Fibroblast of lung (primary cell): ENCODE results near the gene EPB41L1. TPM values are rescaled to one million over a fixed set of nuclear protein-coding genes. Genes with fewer than 3 reads are reported as not detected.

Experiments used
- DNase-seq, 2 donors: peaks; one replicate each; pipeline versions ENCODE4 v3.0.0 to v3.0.0-alpha.2; 2010; ENCODE audit warnings: low read depth in 2 of 2
- H2AFZ ChIP-seq: 2 replicates; pipeline ENCODE4 v1.5.1; 2012; ENCODE audit warnings: low read length, control low read depth, inconsistent platforms
- H3K27ac ChIP-seq: 2 replicates; pipeline ENCODE4 v1.5.1; 2011; ENCODE audit warnings: low read length, control low read depth; ENCODE audit not compliant: insufficient read depth
- H3K27me3 ChIP-seq: 2 replicates; pipeline ENCODE4 v1.5.1; 2011; ENCODE audit warnings: mild to moderate bottlenecking, low read length; ENCODE audit not compliant: control insufficient read depth, insufficient read depth
- H3K36me3 ChIP-seq: 2 replicates; pipeline ENCODE4 v1.5.1; 2011; ENCODE audit warnings: low read length; ENCODE audit not compliant: control insufficient read depth, insufficient read depth
- H3K4me1 ChIP-seq: 2 replicates; pipeline ENCODE4 v1.5.1; 2011; ENCODE audit warnings: low read length; ENCODE audit not compliant: control insufficient read depth, insufficient read depth; ENCODE audit errors: extremely low read depth
- H3K4me2 ChIP-seq: 2 replicates; pipeline ENCODE4 v1.5.1; 2011; ENCODE audit warnings: low read length, control low read depth; ENCODE audit not compliant: insufficient read depth; ENCODE audit errors: extremely low read depth
- H3K4me3 ChIP-seq, 4 experiments: fragments of 200-600 bp in 1 of 4; sonication (generic) in 1 of 4; replicated peaks in 1 of 4; 2 replicates each; pipeline ENCODE4 v1.5.1; 2011 to 2016; ENCODE audit warnings: low read length in 4 of 4, low read depth in 3 of 4, mild to moderate bottlenecking in 3 of 4, control low read depth in 2 of 4, inconsistent platforms in 1 of 4, mixed read lengths in 1 of 4; ENCODE audit not compliant: insufficient read depth in 1 of 4; ENCODE audit errors: control extremely low read depth in 1 of 4
- H3K79me2 ChIP-seq: 2 replicates; pipeline ENCODE4 v1.5.1; 2012; ENCODE audit warnings: mild to moderate bottlenecking, low read length, inconsistent platforms; ENCODE audit not compliant: control insufficient read depth, insufficient read depth
- H3K9ac ChIP-seq: 2 replicates; pipeline ENCODE4 v1.5.1; 2011; ENCODE audit warnings: mild to moderate bottlenecking, low read length, control low read depth; ENCODE audit not compliant: insufficient read depth
- H3K9me3 ChIP-seq: 2 replicates; pipeline ENCODE4 v1.5.1; 2012; ENCODE audit warnings: low read depth, low read length; ENCODE audit not compliant: control insufficient read depth, insufficient read depth
- H4K20me1 ChIP-seq: 2 replicates; pipeline ENCODE4 v1.5.1; 2011; ENCODE audit warnings: low read length; ENCODE audit not compliant: control insufficient read depth, insufficient read depth; ENCODE audit errors: extremely low read depth
- EZH2 ChIP-seq: IDR thresholded peaks from 2 replicates; pipeline ENCODE4 v1.5.1; 2012; ENCODE audit warnings: low read length, control low read depth, mild to moderate bottlenecking; ENCODE audit errors: missing control alignments
- polyA plus RNA-seq, 2 donors: library from polyadenylated mRNA; depleted of rRNA in 1 of 2; stranded (reverse) in 1 of 2; unstranded in 1 of 2; fragments of >200 nt; gene quantifications; 2 replicates each; pipeline ENCODE4 v1.2.1, GENCODE V29; 2011 to 2012; ENCODE audit warnings: missing spikeins in 1 of 2
- total RNA-seq: library from RNA; depleted of rRNA; stranded (reverse); fragments of >200 nt; gene quantifications from 2 replicates; pipeline ENCODE4 v1.2.1, GENCODE V29; 2014
- TF ChIP-seq, protein P1 (sequence below), 2 donors: IDR thresholded peaks in 1 of 2; conservative IDR thresholded peaks in 1 of 2; 1 replicate in 1 of 2; 2 replicates in 1 of 2; pipeline ENCODE4 v1.5.1; 2011 to 2012; ENCODE audit warnings: low read length in 2 of 2, control low read depth in 1 of 2, inconsistent platforms in 1 of 2, low read depth in 1 of 2, mild to moderate bottlenecking in 1 of 2

The EPB41L1 gene
- total and polyA plus RNA-seq, 2 donors (not counting 1 experiment from before 2014, with no cell fraction given): 16.2 to 17.0 TPM

- H3K4me2 ChIP-seq: no peak overlapping the region
- H4K20me1 ChIP-seq: no peaks in the 10 kb centered on the region
- H3K27ac ChIP-seq: no peak overlapping the region
- H3K4me1 ChIP-seq: peaks cover 8% of the 10 kb centered on the region
- no peaks in the 10 kb centered on the region for H3K36me3 ChIP-seq
- H3K9me3 ChIP-seq: no peaks in the 10 kb centered on the region
- H3K27me3 ChIP-seq: no peaks in the 10 kb centered on the region
- no peak overlapping the region for H3K4me3 ChIP-seq
- H3K79me2 ChIP-seq: no peaks in the 10 kb centered on the region
- no peak overlapping the region for H3K9ac ChIP-seq
- TF ChIP-seq, protein P1, sequence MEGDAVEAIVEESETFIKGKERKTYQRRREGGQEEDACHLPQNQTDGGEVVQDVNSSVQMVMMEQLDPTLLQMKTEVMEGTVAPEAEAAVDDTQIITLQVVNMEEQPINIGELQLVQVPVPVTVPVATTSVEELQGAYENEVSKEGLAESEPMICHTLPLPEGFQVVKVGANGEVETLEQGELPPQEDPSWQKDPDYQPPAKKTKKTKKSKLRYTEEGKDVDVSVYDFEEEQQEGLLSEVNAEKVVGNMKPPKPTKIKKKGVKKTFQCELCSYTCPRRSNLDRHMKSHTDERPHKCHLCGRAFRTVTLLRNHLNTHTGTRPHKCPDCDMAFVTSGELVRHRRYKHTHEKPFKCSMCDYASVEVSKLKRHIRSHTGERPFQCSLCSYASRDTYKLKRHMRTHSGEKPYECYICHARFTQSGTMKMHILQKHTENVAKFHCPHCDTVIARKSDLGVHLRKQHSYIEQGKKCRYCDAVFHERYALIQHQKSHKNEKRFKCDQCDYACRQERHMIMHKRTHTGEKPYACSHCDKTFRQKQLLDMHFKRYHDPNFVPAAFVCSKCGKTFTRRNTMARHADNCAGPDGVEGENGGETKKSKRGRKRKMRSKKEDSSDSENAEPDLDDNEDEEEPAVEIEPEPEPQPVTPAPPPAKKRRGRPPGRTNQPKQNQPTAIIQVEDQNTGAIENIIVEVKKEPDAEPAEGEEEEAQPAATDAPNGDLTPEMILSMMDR (conservative IDR thresholded peaks at IDR 0.05 in 1 of 2, IDR thresholded peaks at IDR 0.05 in 1 of 2; ENCODE audit: low read depth in 1 of 2, low read length in 2 of 2): no peak
- no peak for TF ChIP-seq EZH2
- H2AFZ ChIP-seq: no peak overlapping the region
- DNase-seq: no peak
Measured at GRCh38 chr20:36149469-36149868, 5.1 kb upstream of the EPB41L1 start.

DNA sequence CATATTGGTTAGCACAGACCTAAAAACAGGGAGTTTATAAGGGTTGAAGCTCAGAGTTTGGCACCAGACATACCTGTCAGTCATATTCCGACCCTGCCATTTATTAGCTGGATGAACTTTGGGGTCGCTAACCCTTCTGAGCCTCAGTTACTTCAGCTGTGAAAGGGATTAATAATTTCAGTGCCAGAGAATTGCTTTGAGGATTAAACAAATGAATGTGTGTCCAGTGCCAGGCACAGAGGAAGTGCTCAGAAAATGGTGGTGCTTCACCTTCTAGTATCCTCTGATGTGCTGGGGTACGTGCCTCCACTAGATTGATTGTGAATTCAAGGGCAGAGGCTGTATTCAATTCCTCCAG, 4.1 kb upstream of the EPB41L1 start:
- no peak overlapping the region for H2AFZ ChIP-seq
- H3K27ac ChIP-seq: no peak overlapping the region
- no peaks in the 10 kb centered on the region for H3K79me2 ChIP-seq
- H3K9ac ChIP-seq: no peak overlapping the region
- H3K9me3 ChIP-seq: no peaks in the 10 kb centered on the region
- H3K27me3 ChIP-seq: no peaks in the 10 kb centered on the region
- H3K4me3 ChIP-seq: no peak overlapping the region
- no peak for TF ChIP-seq EZH2
- TF ChIP-seq, protein P1 (conservative IDR thresholded peaks at IDR 0.05 in 1 of 2, IDR thresholded peaks at IDR 0.05 in 1 of 2; ENCODE audit: low read depth in 1 of 2, low read length in 2 of 2): no peak
- H3K36me3 ChIP-seq: no peaks in the 10 kb centered on the region
- peaks cover 11% of the 10 kb centered on the region for H3K4me1 ChIP-seq
- no peak overlapping the region for H3K4me2 ChIP-seq
- no peaks in the 10 kb centered on the region for H4K20me1 ChIP-seq
- DNase-seq: no peak

GRCh38 chr20:36150847-36151539, 3.5 kb upstream of the EPB41L1 start:
- H3K36me3 ChIP-seq: no peaks in the 10 kb centered on the region
- TF ChIP-seq EZH2: no peak

More at GRCh38 chr20:36150847-36151539, 3.5 kb upstream of the EPB41L1 start:
- Histone ChIP-seq H3K4me3 (no peak overlapping the region), H3K27ac (no peak overlapping the region), H3K4me2 (no peak overlapping the region), H3K27me3 (no peaks in the 10 kb centered on the region), H3K9me3 (no peaks in the 10 kb centered on the region), H4K20me1 (no peaks in the 10 kb centered on the region), H2AFZ (no peak overlapping the region), H3K4me1 (peaks cover 11% of the 10 kb centered on the region), H3K79me2 (no peaks in the 10 kb centered on the region), H3K9ac (no peak overlapping the region)
- DNase-seq: peak in 1 of 2 donors; percentile 20
